ENCODE results near the gene NPAS3. TPM values are rescaled to one million over a fixed set of nuclear protein-coding genes. Genes with fewer than 3 reads are reported as not detected.

NPAS3 gene
- total RNA-seq, 1 experiment from 2014 or later: not detected

DNA sequence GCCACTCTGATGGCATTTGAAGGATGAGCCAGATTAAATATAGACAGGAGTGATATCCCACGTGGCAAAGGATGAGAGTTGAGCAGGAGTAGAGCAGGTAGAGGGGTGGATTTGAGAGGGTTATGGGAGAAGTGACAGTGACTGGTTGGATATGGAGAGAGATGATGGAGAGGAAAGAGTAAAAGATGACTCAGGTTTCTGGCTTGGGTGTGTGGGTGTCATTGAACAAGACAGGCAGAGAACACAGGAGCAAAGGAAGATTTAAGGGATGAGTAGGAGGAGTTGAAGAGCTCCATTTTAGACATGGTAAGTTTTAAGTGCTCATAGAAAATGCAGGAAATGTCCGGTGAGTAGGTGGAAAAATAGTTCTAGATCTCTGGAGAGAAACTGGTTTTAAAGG lies 875.3 kb downstream of the NPAS3 start:
- Histone ChIP-seq H3K4me2 (no peak overlapping the region), H3K9me3 (ENCODE audit: insufficient read depth, low read depth) (no peaks in the 10 kb centered on the region), H3K27ac (no peak overlapping the region), H3K9me2 (ENCODE audit: insufficient read depth) (no peaks in the 10 kb centered on the region), H3K4me1 (replicated peaks; ENCODE audit: insufficient read depth) (no peaks in the 10 kb centered on the region), H3K4me3 (no peak overlapping the region), H4K20me1 (ENCODE audit: insufficient read depth) (no peaks in the 10 kb centered on the region), H3K79me2 (ENCODE audit: low read depth) (no peaks in the 10 kb centered on the region), H3K36me3 (ENCODE audit: low read depth) (no peaks in the 10 kb centered on the region), H2AFZ (no peak overlapping the region), H3F3A (ENCODE audit: insufficient read depth, low read depth) (no peaks in the 10 kb centered on the region), H3K27me3 (ENCODE audit: insufficient read depth, low read depth) (no peaks in the 10 kb centered on the region)
- no TSS peak for BruUV-seq (replicated peaks)
- intact Hi-C loops (cut with micrococcal nuclease; ENCODE audit: unreplicated experiment): no loop called here
- POLR2A ChIA-PET (ENCODE audit: unreplicated experiment): no interaction called here
- DNase-seq: no peak
- CTCF ChIA-PET: no interaction called here
- TF ChIP-seq EZH2 (IDR thresholded peaks at IDR 0.05; ENCODE audit: low read depth): no peak
- no peak for TF ChIP-seq CTCF (conservative IDR thresholded peaks at IDR 0.05)

- Histone ChIP-seq H3K4me3 (no peak overlapping the region), H3K4me1 (replicated peaks; ENCODE audit: insufficient read depth) (peaks cover 12% of the 10 kb centered on the region), H3F3A (ENCODE audit: insufficient read depth, low read depth) (no peaks in the 10 kb centered on the region), H3K36me3 (ENCODE audit: low read depth) (no peaks in the 10 kb centered on the region), H3K79me2 (ENCODE audit: low read depth) (no peaks in the 10 kb centered on the region), H3K9me3 (ENCODE audit: insufficient read depth, low read depth) (no peaks in the 10 kb centered on the region), H2AFZ (no peak overlapping the region), H3K4me2 (no peak overlapping the region), H3K27ac (no peak overlapping the region), H3K9me2 (ENCODE audit: insufficient read depth) (no peaks in the 10 kb centered on the region), H3K27me3 (ENCODE audit: insufficient read depth, low read depth) (no peaks in the 10 kb centered on the region), H4K20me1 (ENCODE audit: insufficient read depth) (no peaks in the 10 kb centered on the region)
- BruUV-seq (replicated peaks): no TSS peak
- no peak for DNase-seq
- intact Hi-C loops (cut with micrococcal nuclease; ENCODE audit: unreplicated experiment): no loop called here
- TF ChIP-seq CTCF (conservative IDR thresholded peaks at IDR 0.05) (no peak), EZH2 (IDR thresholded peaks at IDR 0.05; ENCODE audit: low read depth) (no peak)
- POLR2A ChIA-PET (ENCODE audit: unreplicated experiment): no interaction called here
- CTCF ChIA-PET: no interaction called here
Measured at GRCh38 chr14:33833706-33834465, 895.2 kb downstream of the NPAS3 start.

DNA sequence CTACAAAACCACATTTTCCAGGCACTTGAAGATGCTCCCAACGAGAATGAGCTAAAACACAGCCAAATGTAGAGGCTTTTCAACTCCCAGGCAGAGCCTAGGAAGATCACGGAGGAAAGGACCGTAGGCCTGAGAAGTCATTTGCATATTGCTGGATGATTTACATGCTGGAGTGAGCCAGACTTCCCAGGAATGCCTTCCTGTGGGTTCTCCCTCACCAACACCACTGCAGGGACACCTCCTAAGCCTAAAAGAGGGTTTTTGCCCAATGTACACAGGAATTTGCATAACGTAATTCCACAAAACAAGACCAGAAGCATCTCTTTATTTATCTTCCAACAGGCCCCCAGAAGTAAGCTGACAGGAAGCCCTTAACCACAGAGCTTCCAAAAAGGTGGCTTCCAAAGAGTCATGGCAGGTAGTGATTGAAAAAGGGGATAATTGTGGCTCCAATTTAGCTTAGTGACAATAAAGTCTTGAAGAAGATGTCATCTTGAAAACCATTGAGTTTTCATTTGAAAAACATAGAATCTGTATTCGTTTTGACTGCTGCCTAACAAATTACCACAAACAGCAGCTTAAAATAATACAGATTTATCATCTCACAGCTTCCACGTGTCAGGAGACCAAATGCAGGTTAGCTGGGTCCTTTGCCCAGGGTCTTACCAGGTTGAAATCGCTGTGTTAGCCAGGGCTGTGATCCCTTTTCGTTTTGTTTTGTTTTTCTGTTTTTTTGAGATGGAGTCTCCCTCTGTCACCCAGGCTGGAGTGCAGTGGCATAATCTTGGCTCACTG lies 896.0 kb downstream of the NPAS3 start:
- no peaks in the 10 kb centered on the region for H3K9me3 ChIP-seq (ENCODE audit: insufficient read depth, low read depth)
- H3K9me2 ChIP-seq (ENCODE audit: insufficient read depth): no peaks in the 10 kb centered on the region
- H3K27ac ChIP-seq: no peak overlapping the region
- POLR2A ChIA-PET (ENCODE audit: unreplicated experiment): no interaction called here
- H3K4me1 ChIP-seq (replicated peaks; ENCODE audit: insufficient read depth): peaks cover 12% of the 10 kb centered on the region
- CTCF ChIA-PET: no interaction called here
- H3K36me3 ChIP-seq (ENCODE audit: low read depth): no peaks in the 10 kb centered on the region
- no peak for DNase-seq
- no peaks in the 10 kb centered on the region for H3F3A ChIP-seq (ENCODE audit: insufficient read depth, low read depth)
- H3K79me2 ChIP-seq (ENCODE audit: low read depth): no peaks in the 10 kb centered on the region
- no peak overlapping the region for H2AFZ ChIP-seq
- H3K4me3 ChIP-seq: no peak overlapping the region
- no peaks in the 10 kb centered on the region for H4K20me1 ChIP-seq (ENCODE audit: insufficient read depth)
- H3K27me3 ChIP-seq (ENCODE audit: insufficient read depth, low read depth): no peaks in the 10 kb centered on the region
- BruUV-seq (replicated peaks): no TSS peak
- intact Hi-C loops (cut with micrococcal nuclease; ENCODE audit: unreplicated experiment): no loop called here
- TF ChIP-seq EZH2 (IDR thresholded peaks at IDR 0.05; ENCODE audit: low read depth) (no peak), CTCF (conservative IDR thresholded peaks at IDR 0.05) (no peak)
- no peak overlapping the region for H3K4me2 ChIP-seq
